ENCODE data around the gene ECI2. TPM values are rescaled to one million over a fixed set of nuclear protein-coding genes. Genes with fewer than 3 reads are reported as not detected.
A peak's percentile ranks its signal among the peaks of the same experiment; 100 is the strongest.

ECI2 gene, protein sequence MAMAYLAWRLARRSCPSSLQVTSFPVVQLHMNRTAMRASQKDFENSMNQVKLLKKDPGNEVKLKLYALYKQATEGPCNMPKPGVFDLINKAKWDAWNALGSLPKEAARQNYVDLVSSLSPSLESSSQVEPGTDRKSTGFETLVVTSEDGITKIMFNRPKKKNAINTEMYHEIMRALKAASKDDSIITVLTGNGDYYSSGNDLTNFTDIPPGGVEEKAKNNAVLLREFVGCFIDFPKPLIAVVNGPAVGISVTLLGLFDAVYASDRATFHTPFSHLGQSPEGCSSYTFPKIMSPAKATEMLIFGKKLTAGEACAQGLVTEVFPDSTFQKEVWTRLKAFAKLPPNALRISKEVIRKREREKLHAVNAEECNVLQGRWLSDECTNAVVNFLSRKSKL
- total RNA-seq (ENCODE audit: insufficient read depth, low replicate concordance), result 30.6 TPM

- peak; percentile 74 for DNase-seq (ENCODE audit: low spot score)
Observed at GRCh38 chr6:4134841-4135664, at the start of gene ECI2. Gene ECI2 (minus strand): TSS chr6:4135575. CDS start chr6:4135560, 15 bp downstream.

DNA sequence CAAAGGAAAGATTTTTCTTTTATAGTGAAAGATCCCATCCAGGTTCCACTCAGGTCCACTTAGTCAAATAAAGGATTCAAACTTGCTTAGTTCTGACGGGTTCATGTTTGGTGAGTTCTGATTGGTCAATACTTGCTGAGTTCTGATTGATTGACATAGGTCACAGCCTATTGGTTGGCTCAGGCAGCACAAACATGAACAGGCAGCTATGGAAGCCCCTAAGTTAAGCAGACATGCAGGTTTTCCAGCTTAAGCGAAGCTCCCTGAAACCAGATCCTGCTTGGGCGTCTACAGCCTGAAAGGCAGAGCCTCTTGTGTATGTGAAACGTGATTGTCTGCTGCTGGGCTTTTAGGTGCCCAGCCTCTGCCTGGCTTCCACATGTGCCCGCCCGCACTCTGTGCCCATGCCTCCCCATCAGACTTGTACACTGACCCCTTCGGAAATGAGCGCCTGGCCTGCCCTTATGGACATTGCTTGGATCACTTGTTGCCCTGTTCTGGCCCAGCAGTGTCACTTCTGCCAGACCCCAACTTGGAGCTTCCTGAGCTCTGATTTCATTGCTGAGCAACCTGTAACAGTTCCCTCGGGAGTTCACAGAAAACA is 45.4 kb upstream of the ECI2 start:
- DNase-seq (ENCODE audit: low spot score), result peak; percentile 9

DNA sequence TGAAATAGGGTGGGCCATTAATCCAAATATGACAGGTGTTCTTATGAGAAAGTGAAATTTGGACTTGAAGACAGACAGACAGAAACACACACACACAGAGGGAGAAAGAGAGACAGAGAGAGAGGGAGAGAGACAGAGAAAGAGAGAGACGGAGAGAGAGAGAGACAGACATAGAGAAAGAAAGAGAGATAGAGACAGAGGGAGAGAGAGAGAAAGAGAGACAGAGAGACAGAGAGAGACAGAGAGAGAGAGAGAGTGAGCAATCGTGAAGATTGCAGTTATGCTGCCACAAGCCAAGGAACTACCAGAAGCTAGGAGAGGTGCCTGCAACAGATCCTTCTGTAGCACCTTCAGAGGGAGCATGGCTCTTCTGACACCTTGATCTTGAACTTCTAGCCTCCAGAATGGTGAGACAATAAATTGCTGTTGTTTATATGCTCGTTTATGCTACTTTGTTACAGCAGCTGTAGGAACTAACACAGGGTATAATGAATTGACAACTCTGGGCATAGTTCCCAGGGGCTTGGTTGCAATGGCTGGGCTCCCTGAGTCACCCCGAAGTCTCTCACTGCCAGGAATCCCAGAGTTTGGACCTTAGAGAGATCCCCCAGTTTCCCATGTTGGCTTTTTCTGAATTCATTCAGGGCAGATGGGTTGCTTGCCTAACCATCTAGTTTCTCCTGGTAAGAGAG is 44.7 kb upstream of the ECI2 start:
- DNase-seq (ENCODE audit: low spot score), result no peak

- no peak for DNase-seq (ENCODE audit: low spot score)
Observed at GRCh38 chr6:4178737-4179333, 43.5 kb upstream of the ECI2 start.

GRCh38 chr6:4176907-4177306 is 41.5 kb upstream of the ECI2 start:
- DNase-seq (ENCODE audit: low spot score), result no peak

GRCh38 chr6:4174042-4174441 is 38.7 kb upstream of the ECI2 start:
- DNase-seq (ENCODE audit: low spot score), result no peak

DNA sequence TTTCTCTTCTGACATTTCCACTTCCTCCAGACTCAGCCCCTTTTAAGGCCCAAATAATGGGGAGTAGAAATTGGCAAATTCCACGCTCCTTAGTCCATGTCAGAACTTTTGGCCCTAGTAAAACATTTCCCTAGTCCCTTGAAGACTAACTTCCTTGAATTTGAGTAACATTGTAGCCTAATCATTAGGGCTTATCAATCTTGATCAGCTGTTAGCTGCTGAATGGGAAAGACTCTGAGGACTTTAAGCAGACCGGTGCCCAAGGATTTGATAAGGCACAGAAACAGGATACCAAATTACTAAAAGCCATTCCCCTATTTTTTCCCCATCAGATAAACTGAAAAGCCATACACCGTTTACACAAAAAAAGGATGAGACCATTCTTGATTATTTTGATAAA is 37.0 kb upstream of the ECI2 start:
- DNase-seq (ENCODE audit: low spot score), result no peak

- no peak for DNase-seq (ENCODE audit: low spot score)
Observed at GRCh38 chr6:4170297-4170696, 34.9 kb upstream of the ECI2 start.

DNA sequence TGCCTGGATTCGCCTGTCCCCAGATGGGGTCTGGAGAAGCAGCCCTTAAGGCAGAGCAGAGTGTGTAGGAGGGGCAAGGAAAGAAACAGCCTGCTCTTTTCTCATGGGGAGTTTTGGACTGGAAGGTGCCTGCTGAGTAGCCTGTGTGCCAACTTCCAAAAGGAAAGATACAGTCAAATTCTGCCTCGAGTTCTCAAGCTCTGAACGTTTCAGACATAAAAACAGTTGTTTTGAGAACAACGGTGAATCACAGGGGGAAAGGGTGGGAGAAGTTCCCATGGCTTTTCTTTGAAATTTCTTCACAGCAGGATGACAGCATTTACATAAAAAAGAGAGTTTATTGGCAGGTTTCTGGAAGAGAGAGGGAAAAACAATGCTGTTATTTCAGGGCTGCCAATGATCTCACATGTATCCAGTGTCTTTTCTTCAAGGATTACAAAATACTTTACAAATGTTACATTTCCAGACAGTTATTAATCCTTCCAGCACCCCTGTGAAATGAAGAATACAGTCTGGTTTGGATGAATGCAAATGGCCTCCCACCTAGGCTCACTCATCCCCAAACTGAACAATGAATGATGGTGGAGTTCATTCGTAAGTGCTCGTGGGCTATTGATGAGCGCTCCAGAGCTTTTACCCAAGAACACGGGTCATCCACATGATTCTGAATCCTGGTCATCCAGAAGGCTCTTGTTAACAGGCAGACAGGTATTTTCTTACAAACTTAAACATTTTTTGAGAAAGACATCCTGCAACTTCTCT is 33.8 kb upstream of the ECI2 start:
- DNase-seq (ENCODE audit: low spot score), result no peak

DNA sequence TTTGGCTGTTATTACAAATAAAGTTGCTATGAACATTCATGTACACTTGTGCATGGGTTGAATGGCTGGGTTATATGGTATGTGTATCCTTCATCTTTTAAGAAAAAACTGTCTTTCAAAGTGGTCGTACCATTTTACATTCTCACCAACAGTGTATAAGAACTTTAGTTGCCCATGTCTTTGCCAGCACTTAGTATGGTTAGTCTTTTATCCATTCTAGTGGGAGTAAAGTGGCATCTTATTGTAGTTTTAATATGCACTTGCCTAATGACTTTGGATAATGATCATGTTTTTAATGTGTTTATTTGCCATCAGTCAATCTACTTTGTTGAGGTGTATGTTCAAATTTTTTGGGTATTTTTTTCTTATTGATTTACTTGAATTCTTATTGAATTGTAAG is 32.5 kb upstream of the ECI2 start:
- DNase-seq (ENCODE audit: low spot score), result no peak

GRCh38 chr6:4167123-4167522 is 31.7 kb upstream of the ECI2 start:
- no peak for DNase-seq (ENCODE audit: low spot score)

GRCh38 chr6:4164456-4164855 is 29.1 kb upstream of the ECI2 start:
- no peak for DNase-seq (ENCODE audit: low spot score)

DNA sequence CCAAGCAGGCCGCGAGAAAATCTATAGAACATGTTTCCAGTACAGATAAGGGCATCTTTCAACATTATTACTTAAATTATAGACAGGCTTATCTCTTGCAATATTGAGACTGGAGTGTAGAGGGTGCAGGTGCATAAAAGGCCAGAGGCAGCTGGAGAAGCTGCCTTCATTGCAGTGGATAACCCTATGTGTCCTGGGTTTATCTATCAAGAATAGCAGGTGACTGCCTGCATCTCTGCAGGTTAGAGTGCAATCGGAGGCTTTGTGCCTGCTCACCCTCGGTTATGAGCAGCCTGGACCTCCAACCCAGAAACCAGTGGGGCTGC is 28.7 kb upstream of the ECI2 start:
- no peak for DNase-seq (ENCODE audit: low spot score)

GRCh38 chr6:4163408-4164116 is 28.2 kb upstream of the ECI2 start:
- DNase-seq (ENCODE audit: low spot score), result peak; percentile 19

DNA sequence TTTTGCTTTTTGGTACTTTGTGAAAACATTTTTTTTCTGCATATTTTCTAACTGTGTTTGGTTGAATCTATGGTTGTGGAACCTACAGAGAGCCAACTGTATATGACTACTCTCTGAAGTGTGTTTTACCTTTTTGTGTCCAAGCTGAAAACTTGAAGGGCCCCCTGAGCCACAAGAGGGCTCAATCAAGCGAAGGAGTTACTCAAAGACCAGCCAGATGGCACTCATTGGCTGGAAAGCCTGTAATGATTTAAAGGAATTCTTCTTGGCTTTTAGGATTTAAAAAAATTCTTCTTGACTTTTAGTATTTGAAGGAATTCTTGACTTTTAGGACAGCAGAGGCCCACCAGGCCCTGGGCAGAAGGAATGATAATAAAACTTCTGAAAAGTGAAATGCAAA is 27.0 kb upstream of the ECI2 start:
- peak; percentile 66 for DNase-seq (ENCODE audit: low spot score)

DNA sequence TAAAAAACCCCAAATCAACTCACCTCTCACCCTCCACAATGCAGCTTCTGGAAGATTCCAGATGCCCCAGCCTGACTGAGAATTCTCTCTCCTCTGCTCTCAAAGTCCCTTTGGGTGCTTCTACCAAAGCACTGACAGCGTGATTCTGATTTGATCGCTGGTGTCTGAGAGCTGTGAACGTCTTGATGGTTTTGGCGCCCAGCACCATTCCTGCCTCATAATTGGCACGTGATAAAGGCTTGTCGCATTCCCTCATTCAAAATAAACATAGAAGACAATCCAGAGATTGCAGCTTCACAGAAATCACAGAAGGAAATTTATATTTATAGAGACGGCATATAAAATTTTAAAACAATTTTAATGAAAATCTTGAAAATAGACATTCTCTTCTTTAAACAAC is 24.1 kb upstream of the ECI2 start:
- no peak for DNase-seq (ENCODE audit: low spot score)

DNA sequence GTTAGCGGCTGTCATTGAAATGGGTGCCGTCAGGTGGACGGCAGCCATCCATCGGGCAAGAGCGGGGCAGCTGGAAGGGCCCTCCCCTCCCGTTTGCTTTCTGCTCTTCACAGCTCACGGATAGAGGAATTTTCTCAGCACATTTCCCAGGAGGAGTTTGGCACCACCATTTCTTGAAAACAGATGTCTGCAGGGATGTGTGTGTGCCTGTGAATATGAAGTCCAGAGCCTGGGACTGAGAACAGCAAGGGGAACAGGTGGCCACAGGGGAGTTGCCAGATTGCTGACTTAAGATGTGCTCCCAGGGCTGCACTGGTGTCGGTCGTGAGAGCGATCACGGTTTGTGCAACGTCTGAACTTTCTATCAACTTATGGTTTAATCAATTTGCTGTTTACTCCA is 22.1 kb upstream of the ECI2 start:
- no peak for DNase-seq (ENCODE audit: low spot score)

GRCh38 chr6:4155848-4156466 is 20.6 kb upstream of the ECI2 start:
- DNase-seq (ENCODE audit: low spot score), result peak; percentile 90

- DNase-seq (ENCODE audit: low spot score), result peak; percentile 23
Observed at GRCh38 chr6:4153514-4153985, 18.2 kb upstream of the ECI2 start.

DNA sequence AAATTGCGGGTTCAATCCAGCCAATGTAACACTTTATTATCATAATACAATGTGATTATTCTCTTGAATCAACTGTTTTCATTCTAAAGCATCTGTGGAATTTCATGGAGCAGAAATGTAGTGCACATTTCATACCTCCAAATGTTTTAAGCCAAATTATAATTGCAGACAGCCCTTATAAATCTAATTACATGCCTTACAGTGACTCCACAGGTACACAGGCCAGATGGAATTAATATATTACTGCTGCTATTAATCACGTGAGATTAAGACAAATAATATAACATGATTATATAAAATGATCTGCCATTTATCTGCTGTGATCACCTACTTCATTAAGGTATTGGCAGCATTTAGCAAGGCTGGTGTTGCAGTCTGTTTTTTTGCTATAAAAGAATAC is 9.7 kb upstream of the ECI2 start:
- no peak for DNase-seq (ENCODE audit: low spot score)

All from umbilical cord (tissue), 2 donors.